ENCODE results near the gene FBXO5. TPM values are rescaled to one million over a fixed set of nuclear protein-coding genes. Genes with fewer than 3 reads are reported as not detected.
A peak's percentile ranks its signal among the peaks of the same experiment; 100 is the strongest.

FBXO5 gene
- total RNA-seq, 2 donors from 2014 or later, result 6.2 to 10.7 TPM

DNA sequence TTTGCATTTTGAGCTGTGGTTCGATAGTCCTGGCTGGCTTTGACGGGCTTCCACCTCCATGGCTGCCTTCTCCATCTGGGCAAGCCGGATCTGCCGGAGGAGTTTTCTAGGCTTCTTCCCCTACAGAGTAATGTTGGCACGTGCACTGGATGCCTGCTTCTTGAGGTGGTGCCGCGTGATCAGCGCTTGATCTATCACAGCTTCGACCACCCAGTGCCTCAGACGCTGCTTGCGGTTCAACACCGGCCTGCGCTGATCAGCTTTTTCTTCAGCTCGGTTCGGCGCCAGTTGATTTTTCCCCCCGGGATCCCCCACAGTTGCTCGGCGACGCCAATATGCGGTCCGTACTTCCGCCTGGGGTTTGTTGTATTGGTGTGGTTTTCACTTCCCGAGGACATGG is 23.5 kb downstream of the FBXO5 start:
- ATAC-seq (ENCODE audit: insufficient number of reproducible peaks, low FRiP score, low read depth), result no peak
- Histone ChIP-seq H3K36me3 (no peaks in the 10 kb centered on the region), H3K4me1 (ENCODE audit: control insufficient read depth in 1 of 2, low read depth in 2 of 2) (no peaks in the 10 kb centered on the region), H3K9me3 (no peaks in the 10 kb centered on the region), H3K27ac (no peak overlapping the region), H3K27me3 (replicated peaks; ENCODE audit: insufficient read depth) (no peaks in the 10 kb centered on the region), H3K4me3 (no peak overlapping the region)
- TF ChIP-seq, protein P1, sequence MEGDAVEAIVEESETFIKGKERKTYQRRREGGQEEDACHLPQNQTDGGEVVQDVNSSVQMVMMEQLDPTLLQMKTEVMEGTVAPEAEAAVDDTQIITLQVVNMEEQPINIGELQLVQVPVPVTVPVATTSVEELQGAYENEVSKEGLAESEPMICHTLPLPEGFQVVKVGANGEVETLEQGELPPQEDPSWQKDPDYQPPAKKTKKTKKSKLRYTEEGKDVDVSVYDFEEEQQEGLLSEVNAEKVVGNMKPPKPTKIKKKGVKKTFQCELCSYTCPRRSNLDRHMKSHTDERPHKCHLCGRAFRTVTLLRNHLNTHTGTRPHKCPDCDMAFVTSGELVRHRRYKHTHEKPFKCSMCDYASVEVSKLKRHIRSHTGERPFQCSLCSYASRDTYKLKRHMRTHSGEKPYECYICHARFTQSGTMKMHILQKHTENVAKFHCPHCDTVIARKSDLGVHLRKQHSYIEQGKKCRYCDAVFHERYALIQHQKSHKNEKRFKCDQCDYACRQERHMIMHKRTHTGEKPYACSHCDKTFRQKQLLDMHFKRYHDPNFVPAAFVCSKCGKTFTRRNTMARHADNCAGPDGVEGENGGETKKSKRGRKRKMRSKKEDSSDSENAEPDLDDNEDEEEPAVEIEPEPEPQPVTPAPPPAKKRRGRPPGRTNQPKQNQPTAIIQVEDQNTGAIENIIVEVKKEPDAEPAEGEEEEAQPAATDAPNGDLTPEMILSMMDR (IDR thresholded peaks at IDR 0.05), result no peak
- no peak for DNase-seq (ENCODE audit: low spot score)

DNA sequence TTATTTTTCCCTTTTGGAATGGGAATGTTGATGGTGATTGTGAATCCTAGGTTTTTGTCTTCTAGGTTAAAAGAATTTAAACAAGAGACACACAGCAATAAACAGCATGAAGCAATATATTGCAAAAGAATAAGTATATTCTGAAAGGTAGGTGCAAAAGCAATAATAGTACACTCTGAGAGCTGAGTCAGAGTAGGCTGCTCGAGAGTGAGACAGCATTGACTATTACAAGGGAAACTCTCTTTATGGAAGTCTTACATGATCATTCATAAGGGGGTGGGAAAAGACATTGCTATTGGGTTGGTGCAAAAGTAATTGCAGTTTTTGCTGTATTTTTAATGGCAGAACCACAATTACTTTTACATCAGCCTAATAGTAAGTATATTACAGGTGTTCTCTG is 25.0 kb downstream of the FBXO5 start:
- ATAC-seq (ENCODE audit: insufficient number of reproducible peaks, low FRiP score, low read depth) (no peak), DNase-seq (ENCODE audit: low spot score) (no peak)
- Histone ChIP-seq H3K4me3 (no peak overlapping the region), H3K4me1 (ENCODE audit: control insufficient read depth in 1 of 2, low read depth in 2 of 2) (no peaks in the 10 kb centered on the region), H3K27me3 (replicated peaks; ENCODE audit: insufficient read depth) (no peaks in the 10 kb centered on the region), H3K36me3 (no peaks in the 10 kb centered on the region), H3K9me3 (no peaks in the 10 kb centered on the region), H3K27ac (no peak overlapping the region)
- TF ChIP-seq, protein P1 (IDR thresholded peaks at IDR 0.05), result no peak

DNA sequence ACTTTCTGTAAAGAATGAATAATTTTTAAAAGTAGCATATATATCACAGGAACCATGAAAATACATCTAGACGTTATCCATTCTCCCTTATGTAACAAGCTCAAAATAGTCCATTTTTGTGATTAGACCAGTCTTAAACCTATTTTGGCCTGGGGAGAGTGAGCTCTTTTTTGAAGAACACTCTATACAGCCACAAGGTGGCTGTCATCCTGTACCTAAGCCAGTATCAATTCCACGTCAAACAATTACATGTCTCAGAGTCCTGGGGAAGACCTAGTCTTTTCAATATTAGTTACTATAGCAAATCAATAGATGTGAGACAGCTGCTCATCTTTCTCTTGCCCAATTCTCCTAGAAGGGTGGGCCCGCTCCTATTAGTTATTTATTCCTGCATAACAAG is 28.4 kb downstream of the FBXO5 start:
- H3K27me3 ChIP-seq (replicated peaks; ENCODE audit: insufficient read depth), result no peaks in the 10 kb centered on the region
- H3K4me3 ChIP-seq, result no peak overlapping the region
- H3K36me3 ChIP-seq, result no peaks in the 10 kb centered on the region
- DNase-seq (ENCODE audit: low spot score), result no peak
- no peaks in the 10 kb centered on the region for H3K9me3 ChIP-seq
- TF ChIP-seq, protein P1 (IDR thresholded peaks at IDR 0.05), result no peak
- ATAC-seq (ENCODE audit: insufficient number of reproducible peaks, low FRiP score, low read depth), result no peak
- no peak overlapping the region for H3K27ac ChIP-seq
- no peaks in the 10 kb centered on the region for H3K4me1 ChIP-seq (ENCODE audit: control insufficient read depth in 1 of 2, low read depth in 2 of 2)

DNA sequence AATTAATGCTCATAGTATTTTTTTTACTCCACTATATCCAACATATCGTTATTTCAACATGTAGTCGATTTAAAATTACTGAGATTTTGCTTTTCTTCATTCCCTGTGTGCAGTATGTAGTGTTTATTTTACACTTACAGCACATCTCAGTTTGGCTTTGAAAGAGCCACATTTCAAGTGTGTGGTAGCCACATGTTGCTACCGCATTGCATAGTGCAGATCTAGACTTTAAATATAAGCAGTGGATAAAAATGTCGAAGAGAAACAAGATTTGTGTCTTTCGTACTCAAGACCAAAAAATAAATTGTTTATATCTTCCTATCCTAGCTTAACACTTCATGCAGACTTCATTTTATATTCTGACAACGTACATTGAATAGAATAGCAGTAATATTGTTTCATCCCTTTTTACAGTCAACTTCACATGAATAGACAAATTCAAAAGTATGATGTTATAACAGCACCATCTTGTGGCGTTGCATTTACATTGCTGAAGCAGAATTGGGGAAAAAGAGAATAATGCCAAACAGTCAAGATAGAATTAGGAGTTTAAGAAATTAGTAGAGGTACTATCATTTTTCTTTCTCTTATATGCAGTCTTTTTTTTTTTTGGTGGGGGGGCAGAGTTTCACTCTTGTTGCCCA is 29.9 kb downstream of the FBXO5 start:
- Histone ChIP-seq H3K36me3 (no peaks in the 10 kb centered on the region), H3K9me3 (no peaks in the 10 kb centered on the region), H3K27ac (no peak overlapping the region), H3K4me1 (ENCODE audit: control insufficient read depth in 1 of 2, low read depth in 2 of 2) (peaks cover 0 to 5% of the 10 kb centered on the region in 2 donors), H3K4me3 (no peak overlapping the region), H3K27me3 (replicated peaks; ENCODE audit: insufficient read depth) (no peaks in the 10 kb centered on the region)
- ATAC-seq (ENCODE audit: insufficient number of reproducible peaks, low FRiP score, low read depth), result no peak
- no peak for DNase-seq (ENCODE audit: low spot score)
- TF ChIP-seq, protein P1 (IDR thresholded peaks at IDR 0.05), result peak; percentile 18

DNA sequence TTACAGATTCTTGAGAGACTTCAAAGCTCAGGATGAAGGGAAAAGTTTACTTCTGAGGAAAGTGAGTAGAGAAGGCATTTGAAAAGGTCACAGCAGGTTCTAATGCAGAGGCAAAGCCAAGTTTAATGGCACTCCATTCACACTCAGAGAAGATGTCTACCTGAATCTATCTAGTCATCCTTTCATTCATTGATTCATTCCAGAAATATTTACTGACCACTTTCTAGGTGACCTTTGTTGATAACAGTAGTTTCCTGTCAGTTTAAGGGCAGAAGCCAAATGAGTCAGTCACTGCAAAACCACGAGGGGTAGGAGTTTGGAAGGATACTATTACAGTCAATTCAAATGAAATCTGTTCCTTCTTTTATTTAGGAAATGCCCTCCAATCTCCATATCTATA is 30.8 kb downstream of the FBXO5 start:
- DNase-seq (ENCODE audit: low spot score) (no peak), ATAC-seq (ENCODE audit: insufficient number of reproducible peaks, low FRiP score, low read depth) (no peak)
- Histone ChIP-seq H3K27me3 (replicated peaks; ENCODE audit: insufficient read depth) (no peaks in the 10 kb centered on the region), H3K36me3 (no peaks in the 10 kb centered on the region), H3K4me1 (ENCODE audit: control insufficient read depth in 1 of 2, low read depth in 2 of 2) (peaks cover 0 to 6% of the 10 kb centered on the region in 2 donors), H3K9me3 (no peaks in the 10 kb centered on the region), H3K4me3 (no peak overlapping the region), H3K27ac (no peak overlapping the region)
- TF ChIP-seq, protein P1 (IDR thresholded peaks at IDR 0.05), result no peak

Data from thoracic aorta (tissue), 2 donors.